Lung microvascular endothelial cell (primary cell): ENCODE measurements around the gene TNIK. TPM values are rescaled to one million over a fixed set of nuclear protein-coding genes. Genes with fewer than 3 reads are reported as not detected.
A peak's percentile ranks its signal among the peaks of the same experiment; 100 is the strongest.

ENCODE experiments used
- DNase-seq, 2 donors: peaks; one replicate each; pipeline versions ENCODE4 v3.0.0 to v3.0.0-alpha.2; 2010; ENCODE audit warnings: low read depth in 2 of 2
- total RNA-seq: library from RNA; depleted of rRNA; stranded (reverse); fragments of >200 nt; gene quantifications from 2 replicates; pipeline ENCODE4 v1.2.1, GENCODE V29; 2014

Gene TNIK
- total RNA-seq, 1 donor from 2014 or later: 9.7 TPM

DNA sequence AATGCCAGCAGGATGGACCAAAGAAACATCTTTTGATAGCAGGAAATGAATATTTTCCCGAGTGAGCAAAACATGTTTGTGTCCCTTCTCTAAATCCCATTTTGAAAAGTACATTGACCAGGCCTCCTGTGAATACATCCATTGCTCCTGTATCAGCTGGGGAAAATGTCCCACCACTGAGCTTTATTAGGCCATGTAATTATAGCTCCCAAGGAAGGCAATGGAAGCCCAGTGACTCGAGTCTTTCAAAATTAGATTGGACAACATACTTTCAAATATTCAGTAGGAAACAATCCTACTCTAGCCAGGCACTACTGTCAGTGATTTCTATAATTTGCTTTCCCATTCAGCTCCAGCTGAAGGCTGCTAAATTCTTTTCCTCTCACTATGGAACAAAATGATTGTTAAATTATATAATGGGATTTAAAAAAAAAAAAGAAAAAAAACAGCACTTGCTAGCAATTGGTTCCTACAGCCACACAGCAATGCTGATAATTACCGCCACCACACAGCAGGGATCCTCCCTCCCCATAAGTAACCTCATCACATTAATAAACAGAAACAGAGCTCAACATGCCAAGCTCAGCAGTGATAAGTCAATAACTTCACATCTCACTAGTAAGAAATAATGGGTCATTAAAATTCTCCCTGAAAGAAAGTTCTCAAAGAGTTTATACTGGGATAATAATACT, 261.3 kb downstream of the TNIK start:
- DNase-seq: peak in 1 of 2 donors; percentile 34

DNA sequence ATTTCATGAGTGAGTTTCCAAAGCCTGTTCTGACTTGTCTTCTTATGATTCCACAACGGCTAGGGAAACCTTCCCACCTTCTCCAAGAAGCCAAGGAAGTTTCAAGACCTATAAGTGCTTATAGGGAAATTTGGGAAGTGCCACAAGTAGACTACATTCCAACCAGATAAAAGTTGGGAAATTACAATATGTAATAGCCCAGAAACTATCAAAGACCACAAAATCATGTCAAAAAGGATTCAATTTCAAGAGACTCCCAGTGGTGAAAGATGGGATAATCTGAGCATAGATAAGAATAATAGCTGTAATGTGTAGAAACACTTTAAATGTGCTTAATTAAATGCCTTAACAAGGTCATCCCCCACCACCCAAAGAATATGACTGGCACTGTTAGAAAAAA, 264.5 kb downstream of the TNIK start:
- peak in 1 of 2 donors; percentile 21 for DNase-seq

DNA sequence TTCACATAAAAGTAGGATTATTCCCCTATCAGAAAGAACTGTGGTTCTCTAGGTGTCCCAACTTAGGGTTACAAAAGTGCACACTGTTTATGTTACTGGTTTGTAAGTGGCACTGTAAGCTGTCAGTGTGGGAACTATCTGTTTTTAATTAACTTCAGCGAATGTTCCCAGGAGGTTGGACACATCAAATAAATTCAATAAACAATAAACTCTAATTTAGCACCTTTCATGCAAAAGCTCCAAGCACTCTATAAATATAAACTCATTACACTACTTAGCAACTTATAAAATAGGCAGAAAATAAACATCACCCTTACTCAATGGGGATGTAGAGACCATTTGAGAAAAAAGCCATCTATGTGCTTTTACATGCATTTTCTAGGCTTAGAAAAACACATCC, 265.2 kb downstream of the TNIK start:
- no peak for DNase-seq

DNA sequence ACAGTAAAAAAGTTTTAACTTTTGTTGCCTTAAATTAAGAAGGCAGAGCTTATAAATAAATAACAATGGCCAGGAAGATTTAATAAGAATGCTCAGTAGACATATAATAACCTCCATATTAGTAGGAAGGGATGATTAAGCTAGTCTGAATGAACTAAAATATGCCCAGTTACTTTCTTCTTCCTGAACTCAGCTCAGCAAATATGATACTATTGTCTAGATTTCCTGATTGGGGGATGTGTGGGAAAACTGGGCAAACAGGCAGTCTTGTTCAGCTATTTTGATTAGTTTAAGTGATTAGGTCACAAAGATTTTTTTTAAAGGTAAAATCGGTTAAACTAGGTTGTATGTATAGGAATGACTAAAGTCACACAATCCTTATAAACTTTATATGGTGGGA, 266.5 kb downstream of the TNIK start:
- DNase-seq: peak; percentile 88 to 93

DNA sequence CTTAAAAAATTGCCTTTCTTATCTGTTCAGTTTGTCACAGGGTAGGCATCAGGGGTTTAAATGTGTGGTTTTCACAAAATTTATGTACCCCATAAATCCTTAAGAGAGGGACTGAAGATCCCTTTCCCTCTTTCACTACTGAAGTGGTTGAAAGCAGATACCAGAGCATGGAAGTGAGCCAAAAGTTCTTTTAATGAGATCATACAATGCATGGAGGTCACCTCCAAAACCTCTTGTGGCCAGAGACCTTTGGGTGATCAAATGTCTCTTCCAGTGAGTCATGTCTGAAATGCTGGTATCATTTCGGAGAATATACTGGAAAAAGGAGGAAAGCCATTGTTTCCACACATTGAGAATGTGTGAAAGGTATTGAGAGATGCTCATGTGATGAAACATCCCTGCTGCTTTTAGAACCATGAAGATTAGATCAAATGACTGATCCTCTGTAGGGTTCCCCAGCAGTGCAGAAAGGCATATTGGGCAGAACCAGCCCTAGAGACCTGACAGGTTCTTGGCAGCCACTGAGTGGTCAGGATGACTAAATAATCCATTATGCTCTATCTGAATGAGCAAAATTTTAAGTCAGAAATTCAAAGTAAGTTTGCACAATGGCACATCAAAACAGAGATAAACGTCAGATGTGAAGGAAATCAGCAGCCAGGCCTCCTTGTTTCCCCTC, 267.9 kb downstream of the TNIK start:
- DNase-seq: peak; percentile 82 to 92

DNA sequence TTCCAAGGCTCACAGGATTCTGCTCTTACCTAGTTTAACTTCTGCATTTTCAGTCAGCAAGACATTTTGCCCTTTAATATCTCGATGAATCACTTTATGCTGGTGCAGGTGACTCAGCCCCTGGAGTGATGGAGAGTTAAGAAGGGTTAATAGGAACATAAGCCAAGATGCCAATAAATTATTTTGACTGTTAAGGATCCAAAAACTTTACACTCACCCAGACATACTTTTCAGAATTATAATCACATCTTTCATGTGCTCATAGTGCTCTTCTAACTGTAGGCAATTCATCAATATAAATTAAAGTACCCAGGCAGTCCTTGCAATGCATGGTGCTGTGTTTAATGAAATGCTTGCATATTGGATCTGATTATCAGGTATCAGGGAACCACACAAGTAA, 269.5 kb downstream of the TNIK start:
- DNase-seq: peak in 1 of 2 donors; percentile 56

DNA sequence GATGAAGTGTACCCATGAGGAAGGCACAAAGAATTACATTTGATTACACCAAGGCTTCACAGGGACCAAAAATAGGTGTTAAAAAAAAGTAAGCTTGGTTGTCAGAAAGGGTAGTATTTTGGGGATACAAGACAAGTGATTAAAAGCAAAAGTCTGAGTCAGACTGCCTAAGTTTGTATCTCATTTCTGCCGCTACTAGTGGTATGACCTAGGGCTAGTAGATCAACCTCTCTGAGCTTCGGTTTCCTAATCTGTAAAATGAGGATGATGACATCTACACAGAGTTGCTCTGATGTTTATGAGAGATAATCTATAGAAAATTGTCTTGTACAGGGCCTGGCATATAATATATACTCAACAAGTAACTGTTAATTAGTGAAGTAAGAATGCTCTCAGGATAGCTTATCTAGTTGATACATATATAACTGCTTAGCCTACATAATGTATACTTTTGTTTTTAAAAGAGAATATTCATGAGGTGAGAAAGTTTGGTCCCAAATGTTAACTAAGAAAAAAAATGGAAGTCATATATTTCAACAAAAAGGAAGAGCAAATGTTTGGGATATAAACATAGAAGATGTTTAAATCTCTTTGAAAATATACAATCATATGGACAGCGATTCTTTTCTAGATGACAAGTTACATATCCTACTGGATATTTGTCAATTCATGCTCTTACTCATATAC, 270.7 kb downstream of the TNIK start:
- no peak for DNase-seq

DNA sequence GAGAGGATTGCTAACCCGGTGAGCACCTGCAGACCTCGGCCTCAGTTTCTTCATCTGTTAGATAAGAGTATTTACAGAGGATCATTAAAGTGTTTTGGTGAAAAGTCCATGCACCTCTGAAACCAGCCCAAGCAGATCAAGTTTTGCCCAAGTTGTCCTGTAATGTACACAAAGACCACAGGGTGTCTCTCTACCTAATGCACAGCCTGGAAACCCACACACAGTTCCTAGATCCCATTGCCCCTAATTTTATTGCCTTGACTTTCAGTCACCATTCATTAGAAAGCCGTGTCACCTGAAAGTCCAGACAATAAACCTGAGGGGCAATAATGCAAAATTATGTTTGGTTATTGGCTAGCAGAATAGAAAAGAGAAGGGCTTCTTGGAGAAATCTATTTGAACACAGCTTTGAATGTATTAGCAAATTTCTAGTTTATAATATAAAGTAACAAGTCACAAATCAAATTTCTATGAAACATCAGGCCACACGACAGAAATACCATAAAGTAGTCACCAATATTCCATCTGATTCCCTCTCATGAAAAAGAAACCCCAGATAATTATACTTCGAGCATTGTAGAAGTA, 272.4 kb downstream of the TNIK start:
- DNase-seq: peak; percentile 62 to 77

DNA sequence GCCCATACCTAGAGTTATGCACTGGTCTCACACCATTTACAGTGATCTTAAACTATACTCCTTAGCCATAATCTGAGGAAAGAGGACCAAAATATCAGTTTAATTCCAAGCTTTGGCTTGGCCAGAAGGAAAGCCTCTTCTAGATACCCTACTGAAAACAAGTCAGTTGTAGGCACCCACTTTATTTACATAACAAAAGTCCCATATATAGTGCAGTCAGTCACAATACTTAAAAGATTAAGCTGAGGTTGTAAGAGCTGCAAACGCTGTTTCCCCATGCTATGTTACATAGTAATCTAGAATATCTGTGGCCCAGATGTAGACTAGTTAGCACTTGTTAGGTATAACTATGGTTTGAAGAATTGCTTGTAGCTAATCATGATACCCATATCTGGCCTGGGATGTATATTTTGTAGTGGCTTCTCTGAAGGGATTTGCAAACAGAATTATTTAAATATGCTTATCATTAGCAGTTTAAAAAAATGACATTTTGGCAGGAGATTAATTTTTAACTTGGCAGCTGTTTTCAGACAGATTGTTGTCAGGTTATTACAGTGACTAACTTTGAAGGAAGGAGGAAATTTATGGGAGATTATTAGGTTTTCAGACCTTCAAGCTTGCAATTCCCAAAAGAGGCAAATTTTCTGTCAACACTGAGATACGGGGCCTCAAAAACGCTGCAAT, 273.2 kb downstream of the TNIK start:
- no peak for DNase-seq

DNA sequence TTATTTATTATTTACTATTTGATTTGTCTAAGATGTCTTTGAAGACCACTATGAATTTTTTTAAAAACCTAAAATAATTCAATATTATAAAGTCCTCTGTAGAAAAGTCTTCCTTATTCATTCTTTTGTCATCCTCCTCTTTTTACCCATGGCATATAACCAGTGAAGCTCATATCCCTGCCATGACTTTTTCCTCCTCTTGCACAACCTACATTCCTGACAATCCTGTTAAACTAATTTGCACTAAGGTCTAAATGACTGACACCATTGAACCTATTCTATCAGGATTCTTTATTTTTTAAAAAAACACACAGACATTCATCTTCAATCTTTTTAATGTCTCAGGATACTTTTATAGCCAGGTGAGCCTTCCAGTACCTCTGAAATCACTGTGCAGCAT, 273.8 kb downstream of the TNIK start:
- DNase-seq: no peak

DNA sequence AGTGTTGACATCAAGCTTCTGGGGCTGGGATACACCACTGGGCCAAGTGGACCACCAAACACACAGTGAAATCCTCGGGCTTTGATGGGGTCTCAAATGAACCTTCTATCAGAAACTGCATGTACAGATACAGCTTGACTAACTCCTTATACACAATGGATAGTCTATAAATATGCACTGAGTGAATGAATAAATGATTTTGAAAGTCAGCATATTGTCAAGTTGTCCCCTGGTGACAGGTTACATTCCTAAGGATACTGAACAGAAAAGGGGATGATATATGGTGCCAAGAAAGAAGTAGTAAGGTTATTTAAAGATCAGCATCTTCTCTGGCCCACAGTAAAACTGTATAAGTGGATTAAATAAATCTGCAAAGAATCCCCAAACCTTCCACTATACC, 274.2 kb downstream of the TNIK start:
- no peak for DNase-seq

DNA sequence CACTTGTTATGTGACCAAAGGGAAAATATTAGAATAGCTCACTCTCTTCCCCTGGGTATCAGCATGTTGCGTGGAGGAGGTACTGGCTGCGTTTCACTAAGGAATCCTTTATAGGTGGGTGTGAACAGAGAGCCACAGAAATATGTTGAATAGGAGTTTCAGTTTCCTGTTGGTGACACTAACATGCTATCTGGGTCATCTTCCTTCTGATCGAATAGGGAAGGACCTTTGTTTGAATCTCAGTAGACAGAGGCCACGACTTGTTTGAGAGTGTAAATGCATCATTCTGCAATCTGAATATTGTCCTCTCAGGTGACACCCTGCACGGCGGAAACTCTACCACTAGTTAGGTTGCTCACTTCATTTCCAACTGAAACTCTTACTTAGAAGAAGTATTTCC, 275.8 kb downstream of the TNIK start:
- DNase-seq: no peak

DNA sequence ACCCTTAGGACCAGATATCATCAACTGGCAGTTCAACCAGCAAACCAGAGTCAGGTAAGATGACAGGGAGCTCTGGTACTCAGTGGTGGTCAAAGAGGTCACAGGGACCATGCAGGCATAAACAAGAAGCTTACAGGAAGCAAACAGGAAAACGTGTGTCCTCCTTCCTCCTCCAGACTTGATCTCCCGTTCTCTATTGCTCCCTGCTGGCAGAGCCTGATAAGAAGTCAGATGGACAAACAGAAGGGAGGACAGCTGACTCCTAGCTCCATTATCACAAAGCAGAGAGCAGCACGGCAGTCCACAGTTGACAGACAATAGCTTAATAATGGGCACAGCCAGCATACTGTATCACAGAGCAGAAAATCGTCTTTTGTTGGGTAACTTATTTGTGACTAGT, 277.2 kb downstream of the TNIK start:
- peak in 1 of 2 donors; percentile 40 for DNase-seq

DNA sequence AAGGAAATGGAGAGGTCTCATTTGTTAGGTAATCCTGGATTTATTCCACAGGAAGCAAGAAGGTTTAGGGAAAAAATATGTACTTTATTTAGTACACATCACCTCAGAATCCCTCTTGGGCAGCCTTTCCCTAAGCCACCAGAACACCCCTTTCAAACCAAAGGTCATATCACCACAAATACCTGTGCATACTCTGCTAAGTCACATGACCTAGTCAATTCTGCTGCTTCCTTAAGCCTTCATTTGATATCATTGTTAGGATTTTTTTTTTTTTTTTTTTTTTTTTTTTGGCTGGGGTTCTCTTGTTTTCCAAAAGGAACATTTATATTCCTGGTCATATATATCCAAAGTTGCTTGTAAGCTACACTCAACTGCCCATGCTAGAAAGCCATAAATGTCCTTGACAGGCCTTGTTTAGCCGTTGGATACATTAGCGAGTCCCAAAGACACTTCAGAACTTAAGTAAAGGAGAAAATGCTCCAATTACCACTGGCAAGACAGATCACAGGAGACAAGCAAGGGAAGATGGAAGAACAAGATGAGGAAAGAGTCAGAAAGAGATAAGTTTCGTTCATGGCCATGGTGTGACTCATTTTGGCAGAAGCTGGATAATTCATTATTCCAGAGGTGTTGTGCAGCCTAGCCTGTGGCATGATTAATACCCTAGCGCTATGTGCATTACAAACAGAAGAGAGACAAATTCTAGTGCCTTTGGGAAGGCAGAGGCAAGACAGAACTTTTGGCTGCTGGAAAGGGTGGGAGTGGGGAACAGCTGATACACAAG, 278.1 kb downstream of the TNIK start:
- DNase-seq: no peak

DNA sequence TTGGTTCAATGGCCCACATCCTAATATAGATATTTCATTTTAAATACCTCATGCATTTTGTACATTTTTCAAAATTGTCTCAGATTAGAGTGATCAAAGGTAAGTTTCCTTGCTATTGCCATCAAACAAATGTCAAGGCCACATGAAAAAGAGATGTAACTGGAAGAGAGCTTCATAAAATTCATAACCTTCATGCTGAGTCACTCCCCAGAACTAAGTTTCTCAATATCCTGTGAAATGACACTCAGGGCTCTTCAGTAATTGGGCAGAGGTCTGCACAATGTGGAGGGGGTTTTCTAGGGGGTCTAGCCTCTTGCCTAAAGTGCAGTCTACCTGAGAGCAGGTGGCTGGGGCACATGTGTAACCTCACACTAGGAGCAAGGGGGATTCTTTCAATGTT, 281.5 kb downstream of the TNIK start:
- no peak for DNase-seq

DNA sequence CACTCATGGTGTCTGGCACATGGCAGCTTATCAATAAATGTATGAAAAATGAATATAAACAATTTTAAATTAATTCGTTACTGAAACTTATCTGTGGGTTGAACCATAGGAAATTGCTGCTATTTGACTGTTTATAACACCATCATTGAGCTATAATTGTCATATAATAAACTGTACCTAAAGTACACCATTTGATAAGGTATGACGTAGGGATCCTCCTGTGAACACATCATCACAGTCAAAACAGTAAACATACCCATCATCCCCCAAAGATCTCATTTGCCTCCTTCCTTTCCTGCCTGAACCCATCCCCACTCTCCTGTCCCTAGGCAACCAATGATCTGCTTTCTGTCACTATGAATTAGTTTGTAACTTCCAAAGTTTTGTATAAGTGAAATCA, 282.7 kb downstream of the TNIK start:
- DNase-seq: no peak

DNA sequence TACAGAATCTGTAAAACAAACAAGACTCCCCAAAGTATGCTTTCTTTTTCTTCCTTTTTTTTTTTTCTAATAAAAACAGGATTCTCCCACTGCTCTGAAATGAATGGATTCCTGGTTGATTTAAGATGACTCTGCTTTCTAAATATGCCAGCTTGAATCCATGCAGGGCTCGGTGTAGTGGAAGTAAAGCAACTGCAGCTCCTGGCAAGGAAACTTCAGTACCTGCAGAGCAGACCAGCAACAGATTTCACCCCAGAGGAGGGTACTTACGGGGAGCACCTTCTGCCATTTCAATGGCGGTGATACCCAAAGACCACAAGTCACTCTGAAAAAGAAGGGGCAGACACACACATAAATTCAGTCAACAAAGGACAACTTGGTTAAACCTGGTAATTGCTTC, 283.1 kb downstream of the TNIK start:
- DNase-seq: no peak

DNA sequence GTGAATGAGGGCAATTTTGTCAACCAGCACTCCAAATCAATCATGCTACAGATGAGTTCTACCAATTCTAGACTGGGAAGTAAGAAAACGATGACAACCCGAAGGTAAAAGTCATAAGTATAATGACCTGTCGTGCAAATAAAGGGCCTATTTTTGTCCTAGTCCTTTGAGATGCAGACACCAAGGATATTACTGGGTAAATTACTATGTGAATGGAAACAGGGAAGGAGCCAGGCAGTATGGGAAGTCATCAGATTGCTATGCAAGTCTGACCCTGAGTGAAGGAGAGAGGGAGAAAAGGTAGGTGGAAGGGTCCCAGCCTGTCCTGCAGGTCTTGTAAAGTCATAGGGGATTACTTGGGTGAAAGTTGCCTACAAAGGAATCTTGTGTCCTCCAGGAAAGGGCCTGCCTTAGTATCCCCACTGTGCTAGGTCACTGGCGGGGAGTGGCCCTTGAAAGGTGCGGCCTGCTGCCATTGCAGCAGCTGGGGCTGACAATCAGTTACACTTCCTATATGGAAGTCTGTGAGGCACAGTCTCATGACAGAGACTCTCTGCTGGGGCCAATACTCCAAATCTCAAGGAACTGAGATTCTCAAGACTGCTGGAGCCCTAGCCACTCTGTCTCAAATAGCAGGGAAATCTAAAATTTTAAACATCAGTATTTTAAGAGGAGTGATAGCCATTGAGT, 283.8 kb downstream of the TNIK start:
- DNase-seq: no peak

DNA sequence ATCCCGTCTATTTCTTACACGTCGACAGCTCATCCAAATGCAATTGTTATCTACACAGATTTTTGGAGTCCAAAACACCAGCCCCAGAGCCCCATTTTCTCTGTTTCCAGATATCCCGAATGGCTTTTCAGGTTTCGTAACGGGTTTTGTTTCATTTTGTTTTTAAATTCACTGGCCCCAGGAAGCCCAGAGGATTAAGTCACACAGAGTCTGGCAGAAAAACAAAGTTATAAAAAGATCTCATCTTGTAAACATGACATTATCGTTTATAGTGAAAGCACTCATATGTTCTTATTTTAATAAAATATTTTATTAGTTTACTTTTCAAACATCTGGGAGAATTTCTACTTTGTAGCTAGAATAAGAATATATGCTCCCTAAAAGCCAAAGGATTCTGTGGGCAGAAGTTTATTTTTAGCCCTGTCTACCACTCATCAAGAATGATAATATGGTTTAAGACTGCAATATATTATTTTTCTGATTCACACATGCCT, 284.4 kb downstream of the TNIK start:
- no peak for DNase-seq

DNA sequence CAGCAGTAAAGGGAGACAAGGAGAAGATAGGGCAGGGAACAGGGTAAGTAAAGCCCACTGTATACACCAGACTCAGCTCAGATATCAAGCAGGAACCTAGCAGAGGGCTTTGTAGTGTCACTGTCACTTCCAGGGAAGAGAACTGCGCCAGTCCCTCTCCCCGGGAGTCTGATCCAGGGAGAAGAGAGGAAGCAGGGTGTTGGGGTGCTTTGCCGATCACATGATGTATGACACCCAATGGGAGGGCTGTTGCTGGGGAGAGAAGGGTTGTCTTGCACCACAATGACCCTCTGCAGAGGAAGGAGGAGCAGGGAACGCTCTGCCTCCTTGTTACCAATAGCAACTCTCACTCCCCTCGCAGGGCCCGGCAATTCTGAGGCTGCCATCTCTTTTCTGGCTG, 286.5 kb downstream of the TNIK start:
- no peak for DNase-seq
